ENCODE results near the gene FAM3A.

FAM3A gene

DNA sequence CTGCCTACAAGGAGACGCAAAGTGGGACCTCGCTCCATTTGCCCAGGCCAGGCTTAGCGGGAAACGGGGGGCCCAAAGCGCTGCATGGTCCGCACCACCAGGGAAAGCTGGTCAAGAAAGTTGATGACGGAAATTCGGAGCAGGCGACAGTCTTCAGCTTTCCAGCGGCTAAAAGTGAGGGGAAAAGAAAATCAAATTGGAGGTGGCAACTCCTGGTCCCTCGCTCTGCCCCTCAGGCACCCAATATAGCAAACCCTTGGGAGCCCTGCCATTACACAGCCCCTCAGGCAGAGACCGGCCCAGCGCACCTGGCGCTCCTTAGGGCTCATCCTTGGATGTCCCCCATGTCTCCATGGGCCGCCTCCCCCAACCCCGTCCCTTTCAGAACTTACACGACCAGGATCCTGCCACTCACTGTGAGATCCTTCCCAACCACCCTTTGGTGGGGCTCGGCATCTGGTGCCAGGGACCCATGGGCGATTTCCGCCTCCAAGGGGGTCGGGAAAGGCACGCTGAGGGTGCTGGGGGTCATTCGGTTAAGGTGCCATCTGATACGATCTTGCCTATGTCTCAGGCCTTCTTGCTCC lies 38.0 kb downstream of the FAM3A start:
- no peak for DNase-seq

DNA sequence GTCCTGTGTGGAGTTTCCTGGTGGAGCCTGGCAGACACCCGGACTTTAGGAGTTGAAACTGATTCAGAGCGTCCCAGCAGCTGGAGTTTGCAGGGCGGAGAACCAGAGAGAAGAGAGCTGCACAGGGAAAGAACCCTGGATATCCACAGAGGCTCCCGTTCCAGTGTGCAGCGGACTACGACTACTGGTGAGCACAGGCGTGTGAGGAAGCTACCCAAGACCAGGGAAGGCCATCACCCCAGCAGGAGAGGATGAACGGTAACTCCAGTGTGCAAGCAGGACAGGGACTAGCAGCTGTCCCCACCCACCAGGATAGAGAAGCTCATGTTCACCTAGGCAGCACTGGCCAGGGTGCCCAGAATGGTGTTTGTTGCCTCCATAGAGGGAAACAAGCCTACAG lies 39.2 kb downstream of the FAM3A start:
- DNase-seq, result no peak

DNA sequence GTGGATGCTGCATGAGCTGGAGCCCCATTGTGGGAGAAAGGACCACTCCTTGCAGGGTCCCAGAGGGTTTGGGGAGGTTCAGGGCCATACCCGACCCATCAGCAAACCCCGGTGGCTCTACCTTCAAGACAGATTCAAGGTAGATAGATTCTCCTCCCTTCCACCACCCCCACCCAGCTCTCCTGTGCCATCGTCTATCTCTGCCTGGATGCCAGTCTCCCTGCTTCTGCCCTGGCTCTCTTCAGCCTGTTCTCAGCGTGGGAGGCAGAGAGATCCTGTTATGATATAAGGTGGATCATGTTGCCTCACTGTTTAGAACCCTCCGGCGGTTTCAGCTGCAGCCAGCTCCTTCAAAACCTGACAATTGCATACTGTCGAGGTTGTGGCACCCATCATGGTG lies 42.3 kb downstream of the FAM3A start:
- DNase-seq, result no peak

DNA sequence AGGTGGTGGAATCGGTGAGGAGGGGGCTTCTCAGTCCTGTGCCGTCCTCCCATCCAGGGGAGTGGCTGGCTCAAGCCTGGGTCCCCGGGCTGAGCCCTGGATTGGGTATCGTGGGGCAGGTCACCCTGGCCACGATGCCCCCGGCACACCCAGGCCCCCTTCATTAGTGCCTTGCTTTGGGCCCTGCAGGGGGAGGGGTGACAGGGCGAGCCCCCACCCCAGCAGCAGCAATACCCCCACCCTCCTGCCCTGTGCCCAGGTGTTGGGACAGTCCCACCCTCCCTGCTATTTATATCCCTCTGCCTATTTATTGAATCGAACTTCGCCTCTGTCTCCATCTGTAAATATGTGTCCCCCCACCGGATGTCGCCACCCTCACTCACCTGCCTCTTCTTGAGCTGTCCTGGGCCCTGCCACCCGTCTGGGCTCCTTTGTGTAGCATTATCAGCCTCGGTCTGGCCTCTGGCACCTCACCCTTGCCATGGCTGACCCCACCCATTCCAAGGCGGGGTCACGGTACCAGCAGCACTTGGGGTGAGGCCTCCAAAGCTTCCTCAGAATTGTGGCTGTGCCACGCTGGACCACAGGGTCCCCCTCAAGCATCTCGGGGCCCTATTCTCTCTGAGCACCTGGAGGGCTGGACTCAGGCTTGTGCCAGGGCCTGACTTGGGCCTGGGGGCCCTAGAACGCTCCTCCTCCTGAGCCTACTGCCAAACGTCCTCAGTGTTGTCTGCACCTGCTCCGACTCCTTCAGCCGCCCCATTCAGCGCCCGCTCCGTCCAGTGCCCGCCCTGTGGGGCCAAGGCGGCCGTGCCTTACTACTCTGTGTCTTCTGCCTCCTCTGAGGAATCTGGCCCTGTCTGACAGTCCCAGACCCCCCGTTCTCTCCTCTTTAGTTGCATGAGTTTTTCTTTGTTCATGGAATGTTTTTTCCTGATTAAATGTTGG lies 43.1 kb downstream of the FAM3A start:
- DNase-seq, result no peak

DNA sequence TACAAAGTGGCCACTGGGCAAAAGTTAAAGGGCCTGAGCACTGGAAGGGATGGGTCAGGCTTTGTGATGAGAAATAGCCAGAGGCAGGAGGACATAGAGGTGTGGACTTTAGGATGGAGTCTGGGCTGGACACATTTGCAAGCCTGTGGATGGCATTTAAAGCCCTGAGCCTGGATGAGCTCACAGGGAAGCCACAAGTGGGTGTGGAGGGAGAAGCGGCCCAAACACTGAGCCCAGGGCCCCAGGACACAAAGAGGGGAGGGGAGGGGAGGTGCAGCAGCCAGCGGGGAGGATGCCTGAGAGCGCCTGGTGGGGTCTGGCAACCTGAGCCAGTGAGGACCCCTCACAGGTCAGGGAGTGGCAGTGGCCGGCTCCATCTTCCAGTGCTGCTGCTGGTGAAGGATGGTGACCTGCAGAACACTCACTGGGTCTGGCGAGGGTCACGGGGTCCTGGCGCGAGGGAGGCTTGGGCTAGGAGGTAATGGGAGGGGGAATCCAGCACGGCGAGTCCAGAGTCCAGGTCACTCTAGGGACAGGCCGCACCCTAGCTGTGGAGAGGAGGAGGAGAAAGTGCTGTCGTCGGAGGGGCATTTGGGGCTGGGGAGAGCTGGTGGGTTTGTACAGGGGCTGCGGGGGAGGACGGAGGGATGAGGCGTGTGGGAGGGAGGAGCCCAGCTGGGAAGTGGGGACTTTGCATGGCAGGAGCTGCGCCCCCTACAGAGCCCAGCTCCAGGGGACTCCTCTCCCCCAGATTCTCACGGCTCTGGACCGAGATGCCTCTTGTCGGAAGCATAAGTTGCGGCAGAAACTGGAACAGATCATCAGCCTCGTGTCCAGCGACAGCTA lies 44.0 kb downstream of the FAM3A start:
- no peak for DNase-seq

DNA sequence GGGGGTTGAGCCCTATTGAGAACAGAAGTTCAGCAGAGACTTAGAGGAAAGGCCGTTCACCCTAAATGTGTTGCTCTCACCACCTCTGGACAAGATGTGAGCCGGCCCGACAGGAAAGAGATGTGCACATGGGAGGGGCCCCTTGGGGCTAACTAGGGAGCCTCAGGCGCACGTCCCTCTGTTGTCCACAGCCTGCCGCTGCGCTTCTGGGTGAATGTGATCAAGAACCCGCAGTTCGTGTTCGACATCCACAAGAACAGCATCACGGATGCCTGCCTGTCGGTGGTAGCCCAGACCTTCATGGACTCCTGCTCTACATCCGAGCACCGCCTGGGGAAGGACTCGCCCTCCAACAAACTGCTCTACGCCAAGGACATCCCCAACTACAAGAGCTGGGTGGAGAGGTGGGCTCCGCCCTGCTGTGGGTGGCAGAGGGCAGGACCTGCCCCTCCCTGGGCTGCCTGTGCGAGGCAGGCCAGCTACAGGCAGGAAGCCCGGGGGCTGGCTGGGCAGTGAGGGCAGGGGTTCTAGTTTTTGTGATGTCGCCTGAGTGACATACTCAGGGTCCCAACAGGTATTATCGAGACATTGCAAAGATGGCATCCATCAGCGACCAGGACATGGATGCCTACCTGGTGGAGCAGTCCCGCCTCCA lies 45.0 kb downstream of the FAM3A start:
- DNase-seq, result no peak

DNA sequence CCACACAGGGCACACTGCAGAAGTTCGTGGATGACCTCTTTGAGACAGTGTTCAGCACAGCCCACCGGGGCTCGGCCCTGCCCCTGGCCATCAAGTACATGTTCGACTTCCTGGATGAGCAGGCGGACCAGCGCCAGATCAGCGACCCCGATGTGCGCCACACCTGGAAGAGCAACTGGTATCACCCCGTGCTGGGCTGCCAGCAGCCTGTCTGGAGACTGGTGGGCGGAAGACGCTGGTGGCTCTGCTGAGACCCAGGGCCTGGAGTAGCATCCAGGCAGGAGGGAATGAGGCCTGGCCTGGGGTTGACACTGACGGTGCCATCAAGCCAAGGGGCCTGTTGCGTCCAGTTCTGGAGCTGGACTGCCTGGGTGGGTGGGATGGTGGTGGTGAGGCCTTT lies 45.6 kb downstream of the FAM3A start:
- no peak for DNase-seq

DNA sequence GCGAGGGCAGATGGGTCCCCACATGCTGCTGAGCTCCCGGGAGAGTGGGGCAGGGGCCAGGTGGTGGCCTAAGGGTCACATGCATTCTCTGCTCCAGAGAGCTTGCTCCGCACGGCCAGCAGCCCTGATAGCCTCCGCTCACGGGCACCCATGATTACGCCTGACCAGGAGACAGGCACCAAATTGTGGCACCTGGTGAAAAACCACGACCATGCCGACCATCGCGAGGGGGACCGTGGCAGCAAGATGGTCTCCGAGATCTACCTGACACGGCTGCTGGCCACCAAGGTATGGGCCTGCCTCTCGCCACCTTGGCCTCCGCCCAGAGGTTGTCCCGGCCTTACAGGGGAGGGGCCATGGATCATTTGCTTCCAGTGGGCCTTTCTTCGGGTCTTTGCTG lies 46.2 kb downstream of the FAM3A start:
- DNase-seq, result no peak

DNA sequence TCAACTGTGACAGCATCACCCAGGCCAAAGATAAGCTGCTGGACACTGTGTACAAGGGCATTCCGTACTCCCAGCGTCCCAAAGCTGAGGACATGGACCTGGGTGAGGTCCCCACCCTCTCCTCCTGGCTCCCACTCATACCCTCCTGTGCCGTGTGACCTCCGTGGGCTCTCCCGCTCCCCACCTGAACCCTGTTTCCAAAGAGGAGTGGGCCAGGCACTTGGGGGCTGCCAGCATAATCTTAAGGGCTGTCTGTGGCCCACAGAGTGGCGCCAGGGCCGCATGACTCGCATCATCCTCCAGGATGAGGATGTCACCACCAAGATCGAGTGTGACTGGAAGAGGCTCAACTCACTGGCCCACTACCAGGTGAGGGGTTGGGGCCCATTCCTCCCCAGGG lies 46.9 kb downstream of the FAM3A start:
- DNase-seq, result no peak

DNA sequence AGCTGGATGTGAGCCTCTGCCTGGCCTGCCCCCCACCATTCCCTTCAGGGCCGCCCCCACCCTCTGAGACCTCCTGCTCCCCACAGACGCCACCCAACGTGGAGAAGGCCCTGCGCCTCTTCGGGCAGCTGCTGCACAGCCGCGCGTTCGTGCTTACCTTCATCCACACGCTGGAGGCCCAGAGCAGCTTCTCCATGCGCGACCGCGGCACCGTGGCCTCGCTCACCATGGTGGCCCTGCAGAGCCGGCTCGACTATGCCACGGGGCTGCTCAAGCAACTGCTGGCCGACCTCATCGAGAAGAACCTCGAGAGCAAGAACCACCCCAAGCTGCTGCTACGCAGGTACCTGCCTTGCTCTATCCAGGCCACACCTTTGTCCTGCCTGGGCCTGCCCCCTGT lies 47.8 kb downstream of the FAM3A start:
- no peak for DNase-seq

DNA sequence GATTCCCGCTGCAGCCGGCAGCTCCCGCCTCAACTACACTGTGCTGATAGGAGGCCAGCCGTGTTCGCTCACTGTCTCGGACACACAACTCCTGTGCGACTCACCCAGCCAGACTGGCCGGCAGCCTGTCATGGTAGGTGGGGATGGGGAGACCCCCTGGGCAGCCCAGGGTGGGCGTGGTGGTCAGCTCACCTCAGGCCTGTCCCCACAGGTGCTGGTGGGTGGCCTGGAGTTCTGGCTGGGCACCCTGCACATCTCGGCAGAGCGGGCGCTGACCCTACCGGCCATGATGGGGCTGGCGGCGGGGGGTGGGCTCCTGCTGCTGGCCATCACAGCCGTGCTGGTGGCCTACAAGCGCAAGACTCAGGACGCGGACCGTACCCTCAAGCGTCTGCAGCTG lies 48.5 kb downstream of the FAM3A start:
- no peak for DNase-seq

DNA sequence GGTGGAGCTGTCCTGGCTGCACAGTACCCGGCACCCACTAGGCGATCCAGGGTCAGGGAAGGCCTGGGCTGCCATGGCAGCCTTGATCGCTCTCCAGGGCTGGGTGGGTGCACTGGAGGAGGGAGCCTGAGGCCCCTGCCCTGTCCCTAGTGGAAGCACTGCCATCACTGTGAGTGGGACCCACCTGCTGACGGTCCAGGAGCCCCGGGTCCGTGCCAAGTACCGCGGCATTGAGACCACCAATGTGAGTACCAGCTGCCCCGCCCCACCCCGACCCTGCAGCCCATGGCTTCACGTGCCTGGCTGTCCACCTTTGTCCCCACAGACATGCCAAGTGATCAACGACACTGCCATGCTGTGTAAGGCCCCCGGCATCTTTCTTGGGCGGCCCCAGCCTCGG lies 49.1 kb downstream of the FAM3A start:
- DNase-seq, result no peak

DNA sequence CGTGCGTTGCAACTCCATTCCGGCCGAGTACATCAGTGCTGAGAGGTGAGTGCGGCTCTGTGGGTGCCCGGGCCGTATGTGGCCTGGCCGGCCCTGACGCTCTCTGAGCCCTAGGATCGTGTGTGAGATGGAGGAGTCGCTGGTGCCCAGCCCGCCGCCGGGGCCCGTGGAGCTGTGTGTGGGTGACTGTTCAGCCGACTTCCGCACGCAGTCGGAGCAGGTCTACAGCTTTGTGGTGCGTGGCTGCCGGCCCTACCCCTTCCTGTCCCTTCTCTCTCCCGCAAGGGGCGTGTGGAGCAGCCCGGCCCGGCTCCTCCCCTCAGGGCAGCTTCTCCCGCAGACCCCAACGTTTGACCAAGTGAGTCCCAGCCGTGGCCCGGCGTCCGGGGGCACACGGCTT lies 50.0 kb downstream of the FAM3A start:
- DNase-seq, result no peak

DNA sequence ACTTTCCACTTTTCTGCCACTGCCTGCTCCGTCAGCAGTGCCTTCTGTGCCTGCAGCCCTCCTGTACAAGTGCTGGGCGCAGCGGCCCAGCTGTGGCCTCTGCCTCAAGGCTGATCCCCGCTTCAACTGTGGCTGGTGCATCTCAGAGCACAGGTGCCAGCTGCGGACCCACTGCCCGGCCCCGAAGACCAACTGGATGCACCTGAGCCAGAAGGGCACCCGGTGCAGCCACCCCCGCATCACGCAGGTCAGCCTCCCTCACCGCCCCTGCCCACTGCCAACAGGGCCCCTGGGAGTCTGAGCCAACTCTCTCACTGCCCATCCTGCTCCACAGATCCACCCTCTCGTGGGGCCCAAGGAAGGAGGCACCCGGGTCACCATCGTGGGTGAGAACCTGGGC lies 50.4 kb downstream of the FAM3A start:
- DNase-seq, result no peak

DNA sequence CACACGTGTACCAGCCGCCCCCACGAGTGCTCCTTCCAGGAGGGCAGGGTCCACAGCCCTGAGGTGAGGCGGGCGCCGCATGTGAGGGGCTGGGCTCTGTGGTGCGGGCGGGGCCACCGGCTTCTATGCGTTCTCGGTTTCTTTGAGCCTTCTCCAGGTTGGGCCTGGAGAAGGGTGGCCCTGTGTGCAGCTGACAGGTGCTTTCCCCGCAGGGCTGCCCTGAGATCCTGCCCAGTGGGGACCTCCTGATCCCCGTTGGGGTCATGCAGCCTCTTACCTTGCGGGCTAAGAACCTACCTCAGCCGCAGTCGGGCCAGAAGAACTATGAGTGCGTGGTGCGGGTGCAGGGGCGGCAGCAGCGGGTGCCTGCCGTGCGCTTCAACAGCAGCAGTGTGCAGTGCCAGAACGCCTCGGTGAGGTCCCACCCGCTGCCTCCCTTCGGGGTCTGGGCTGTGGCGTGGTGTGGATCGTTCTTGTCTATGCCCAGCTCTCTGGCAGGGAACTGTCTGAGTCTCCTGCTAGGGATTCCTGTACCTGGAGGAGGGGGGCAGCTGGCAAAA lies 51.1 kb downstream of the FAM3A start:
- DNase-seq, result no peak

DNA sequence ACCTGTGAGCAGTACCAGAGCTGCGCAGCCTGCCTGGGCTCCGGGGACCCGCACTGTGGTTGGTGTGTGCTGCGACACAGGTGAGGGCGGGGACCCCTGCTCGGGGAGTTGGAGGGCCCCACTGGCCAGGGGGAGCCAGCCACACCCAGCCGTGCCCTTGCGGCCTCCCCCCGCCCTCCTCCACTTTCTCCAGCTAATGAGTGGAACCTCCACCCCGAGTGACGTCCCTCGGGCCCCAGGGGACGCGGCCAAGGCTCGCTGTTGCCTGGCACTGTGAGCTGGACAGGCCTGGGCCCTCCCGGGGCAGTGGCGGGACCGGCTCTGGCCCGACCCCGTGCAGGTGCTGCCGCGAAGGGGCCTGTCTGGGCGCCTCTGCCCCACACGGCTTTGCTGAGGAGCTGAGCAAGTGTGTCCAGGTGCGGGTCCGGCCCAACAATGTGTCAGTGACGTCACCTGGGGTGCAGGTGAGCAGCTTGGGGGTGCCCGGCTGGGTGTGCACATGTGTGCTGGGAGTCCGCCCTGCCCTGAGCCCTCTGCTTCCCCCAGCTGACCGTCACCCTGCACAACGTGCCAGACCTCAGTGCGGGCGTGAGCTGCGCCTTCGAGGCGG lies 52.3 kb downstream of the FAM3A start:
- no peak for DNase-seq

DNA sequence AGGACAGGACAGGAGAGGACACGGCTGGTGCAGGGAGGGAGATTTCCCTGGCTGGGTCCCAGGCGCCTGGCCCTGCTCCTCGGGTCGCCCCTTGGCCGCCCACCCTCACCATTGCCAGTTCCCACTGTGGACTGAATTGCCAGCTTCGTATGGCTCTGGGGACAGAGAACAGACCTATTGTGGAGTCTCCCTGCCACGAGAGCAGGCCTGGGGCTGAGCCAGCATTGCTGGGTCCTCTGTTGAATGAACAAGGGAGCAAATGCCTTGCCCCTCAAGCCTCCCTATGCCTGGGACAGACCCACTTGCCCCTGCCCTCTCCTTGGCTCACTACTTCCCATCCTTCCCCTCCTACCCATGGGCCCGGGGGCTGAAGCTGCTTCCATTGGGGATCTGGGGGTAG lies 53.6 kb downstream of the FAM3A start:
- DNase-seq, result no peak

DNA sequence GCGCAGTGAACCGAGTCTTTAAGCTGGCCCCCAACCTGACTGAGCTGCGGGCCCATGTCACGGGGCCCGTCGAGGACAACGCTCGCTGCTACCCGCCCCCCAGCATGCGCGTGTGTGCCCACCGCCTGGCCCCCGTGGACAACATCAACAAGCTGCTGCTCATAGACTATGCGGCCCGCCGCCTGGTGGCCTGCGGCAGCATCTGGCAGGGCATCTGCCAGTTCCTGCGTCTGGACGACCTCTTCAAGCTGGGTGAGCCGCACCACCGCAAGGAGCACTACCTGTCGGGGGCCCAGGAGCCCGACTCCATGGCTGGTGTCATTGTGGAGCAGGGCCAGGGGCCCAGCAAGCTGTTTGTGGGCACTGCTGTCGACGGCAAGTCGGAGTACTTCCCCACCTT lies 55.7 kb downstream of the FAM3A start:
- no peak for DNase-seq

DNA sequence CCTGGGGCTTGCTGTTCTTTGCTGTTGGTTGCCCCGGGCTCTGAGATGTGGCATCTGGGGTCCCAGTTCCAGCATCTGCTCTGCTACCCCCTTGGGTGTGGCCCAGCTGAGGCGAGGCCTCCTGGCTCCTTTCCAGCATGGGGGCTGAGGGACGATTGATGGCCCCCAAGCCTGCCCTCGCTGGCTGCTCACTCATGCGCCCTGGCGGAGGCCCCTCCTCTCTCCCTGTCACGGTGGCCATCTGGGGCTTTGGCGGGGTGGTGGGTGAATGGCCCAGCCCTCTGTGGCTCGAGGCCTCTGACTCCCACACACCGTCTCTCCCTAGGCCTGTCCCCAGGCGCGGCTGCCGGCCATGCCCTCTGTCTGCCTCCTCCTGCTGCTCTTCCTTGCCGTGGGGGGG lies 56.2 kb downstream of the FAM3A start:
- no peak for DNase-seq

DNA sequence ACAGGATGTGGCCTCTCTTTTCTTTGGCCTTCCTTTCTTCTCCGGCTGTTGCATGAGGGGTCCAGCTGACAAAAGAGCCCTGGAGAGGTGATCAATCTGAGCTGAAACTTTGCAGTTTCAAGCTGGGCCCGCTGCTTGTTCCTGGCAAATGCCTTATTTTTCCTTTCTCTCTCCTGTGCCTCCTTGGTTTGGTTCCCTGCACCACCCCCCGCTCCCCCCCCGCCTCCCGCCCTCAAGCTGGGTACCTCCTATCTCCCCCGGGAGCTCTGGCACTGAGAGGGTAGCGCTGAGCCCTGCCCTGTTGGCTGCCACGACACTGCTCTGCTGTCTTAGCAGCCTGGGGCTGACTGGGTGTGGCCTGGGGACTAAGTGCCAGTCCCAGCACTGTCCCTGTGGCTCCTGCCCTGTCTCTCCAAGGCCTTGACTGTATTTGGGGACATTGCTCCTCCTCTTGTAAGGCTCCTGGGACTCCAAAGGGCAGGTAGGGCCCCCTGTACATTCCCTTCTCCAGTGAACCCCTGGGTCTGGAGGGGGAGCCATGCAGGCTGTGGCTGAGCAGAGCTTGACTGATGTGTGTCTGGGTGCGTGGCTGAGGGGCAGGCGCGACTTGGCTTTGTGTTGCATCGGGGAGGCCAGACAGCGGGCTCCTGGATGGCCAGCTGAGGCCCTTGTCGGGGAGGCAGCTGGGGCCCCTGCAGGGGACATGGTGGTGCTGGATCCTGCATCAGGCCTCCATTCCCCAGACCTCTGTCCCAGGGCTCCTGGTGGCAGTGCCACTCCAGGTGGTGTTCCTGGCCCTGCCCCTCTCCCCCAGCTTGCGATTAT lies 56.9 kb downstream of the FAM3A start:
- DNase-seq, result peak; percentile 33
